HG03139 (cell line): Measurements from ENCODE around the gene DCXR.

ENCODE experiments used
- ATAC-seq: cut with Tn5 transposase; IDR thresholded peaks from one replicate; pipeline ENCODE4 v1.9.1; 2021; ENCODE audit not compliant: unreplicated experiment

Gene DCXR

GRCh38 chr17:82000803-82001570, 36.5 kb downstream of the DCXR start:
- ATAC-seq: no peak

- no peak for ATAC-seq
Observed at GRCh38 chr17:81999976-82000802, 37.3 kb downstream of the DCXR start.

DNA sequence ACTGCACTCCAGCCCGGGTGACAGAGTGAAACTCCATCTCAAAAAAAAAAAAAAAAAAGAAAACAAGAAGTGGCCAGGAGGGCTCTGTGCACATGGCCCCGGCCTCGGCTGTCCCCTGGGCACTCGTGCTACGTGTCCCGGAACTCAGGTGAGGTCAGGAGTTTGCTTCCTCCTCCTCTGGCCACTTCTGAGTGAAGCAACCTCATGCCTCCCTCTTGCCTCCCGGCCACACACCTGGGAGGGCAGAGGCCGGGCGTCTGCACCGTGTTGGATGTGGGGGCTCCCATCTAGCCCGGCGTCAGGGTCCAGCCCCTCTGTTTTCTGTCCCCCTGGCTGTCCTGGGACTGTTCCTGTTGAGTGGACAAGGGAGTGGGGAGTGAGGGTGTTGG, 37.9 kb downstream of the DCXR start:
- no peak for ATAC-seq

DNA sequence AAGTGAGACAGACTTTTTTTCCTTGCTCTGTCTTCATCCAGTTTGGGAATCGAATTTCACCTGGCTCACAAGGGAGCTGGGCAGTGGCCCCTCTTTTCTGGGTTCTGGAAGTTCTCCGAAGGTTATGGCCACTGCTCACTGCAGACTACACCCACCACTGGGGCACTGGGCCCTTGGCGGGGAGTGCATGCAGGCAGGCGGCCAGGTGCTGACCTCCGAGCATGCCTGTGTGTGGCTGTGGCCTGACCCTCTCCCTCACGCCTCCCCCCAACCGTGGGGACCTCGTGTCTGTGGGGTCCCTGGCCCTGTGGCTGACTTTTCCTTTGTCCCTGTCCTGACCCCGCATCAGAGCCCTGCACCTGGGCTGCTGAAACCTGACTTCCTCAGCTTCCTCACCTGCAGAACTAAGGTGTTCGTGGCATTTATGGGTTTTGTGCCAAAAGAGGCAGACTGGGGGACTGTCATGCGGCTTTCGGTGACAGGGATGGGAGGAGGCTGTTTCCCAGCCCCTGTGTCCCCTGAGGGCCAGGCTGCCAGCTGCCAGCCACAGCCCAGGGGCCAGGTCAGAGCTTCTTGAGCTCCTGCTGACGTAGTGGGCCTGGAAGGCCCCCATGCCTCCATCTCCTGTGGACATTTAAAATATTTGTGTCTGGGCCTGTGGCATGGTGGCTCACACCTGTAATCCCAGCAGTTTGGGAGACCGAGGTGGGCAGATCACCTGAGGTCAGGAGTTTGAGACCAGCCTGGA, 38.6 kb downstream of the DCXR start:
- no peak for ATAC-seq

DNA sequence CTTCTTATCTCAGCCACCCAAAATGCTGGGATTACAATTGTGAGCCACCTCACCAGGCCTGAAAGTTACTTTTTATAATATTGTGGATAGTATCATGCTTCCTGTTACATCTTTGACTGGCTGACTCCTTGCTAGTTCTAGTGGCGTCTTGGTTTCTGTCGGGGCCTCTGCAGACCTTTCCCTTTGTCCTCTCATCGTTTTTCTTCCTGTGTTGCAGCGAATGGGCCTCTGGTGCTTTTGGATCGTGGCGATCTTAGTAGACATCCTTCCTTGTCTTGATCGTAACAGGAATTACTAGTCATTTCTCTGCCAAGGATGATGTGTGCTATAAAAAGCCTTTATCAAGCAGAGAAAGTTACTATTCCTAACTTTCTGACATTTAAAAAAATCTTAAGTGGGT, 39.3 kb downstream of the DCXR start:
- ATAC-seq: no peak

GRCh38 chr17:81996757-81997441, 40.6 kb downstream of the DCXR start:
- no peak for ATAC-seq

DNA sequence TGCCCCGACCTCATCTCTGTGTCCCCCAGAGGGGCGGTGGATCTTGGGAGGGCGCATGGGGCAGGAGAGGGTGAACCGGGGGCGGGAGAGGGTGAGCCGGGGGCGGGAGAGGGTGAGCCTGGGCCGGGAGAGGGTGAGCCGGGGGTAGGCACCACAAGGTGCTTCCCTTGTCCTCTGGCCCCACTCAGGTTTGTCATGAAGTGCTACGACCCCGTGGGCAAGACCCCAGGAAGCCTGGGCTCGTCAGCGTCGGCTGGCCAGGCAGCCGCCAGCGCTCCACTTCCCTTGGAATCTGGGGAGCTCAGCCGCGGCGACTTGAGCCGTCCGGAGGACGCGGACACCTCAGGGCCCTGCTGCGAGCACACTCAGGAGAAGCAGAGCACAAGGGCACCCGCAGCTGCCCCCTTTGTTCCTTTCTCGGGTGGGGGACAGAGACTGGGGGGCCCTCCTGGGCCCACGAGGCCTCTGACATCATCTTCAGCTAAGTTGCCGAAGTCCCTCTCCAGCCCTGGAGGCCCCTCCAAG, 41.2 kb downstream of the DCXR start:
- no peak for ATAC-seq

DNA sequence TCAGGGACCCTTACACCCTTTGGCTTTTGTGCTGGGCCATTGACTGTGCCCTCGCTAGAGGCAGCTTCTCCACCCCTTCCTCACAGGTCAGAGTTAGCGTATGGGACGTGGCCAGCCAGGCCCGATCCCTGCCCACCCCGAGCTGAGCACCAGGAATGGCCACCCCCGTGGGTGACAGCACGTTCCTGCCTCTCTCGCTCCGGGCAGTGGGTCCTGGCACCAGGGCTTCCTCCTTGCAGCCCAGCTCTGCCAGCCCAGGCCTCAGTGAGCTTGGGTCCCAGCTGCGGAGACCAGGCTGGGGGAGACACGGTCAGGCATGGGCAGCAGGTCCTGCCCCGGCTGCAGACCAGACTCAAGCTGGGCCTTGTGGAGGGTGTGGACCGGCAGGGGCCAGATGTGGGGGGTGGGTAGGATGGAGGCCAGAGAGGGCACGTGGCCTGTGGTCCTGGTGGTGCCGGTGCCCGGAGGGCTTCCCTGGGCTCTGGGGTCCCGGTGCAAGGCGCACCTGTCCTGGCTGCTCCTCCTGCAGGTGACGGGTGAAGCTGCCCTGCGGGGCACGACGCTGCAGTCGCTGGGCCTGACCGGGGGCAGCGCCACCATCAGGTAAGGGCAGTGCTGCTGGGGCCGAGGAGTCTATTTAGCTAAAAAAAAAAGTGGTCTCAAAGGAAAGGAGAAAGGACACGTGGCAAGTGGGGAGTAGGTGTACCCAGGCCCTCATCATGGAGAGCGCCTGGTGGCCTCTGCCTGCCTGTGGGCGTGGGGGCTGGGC, 41.9 kb downstream of the DCXR start:
- no peak for ATAC-seq

- ATAC-seq: no peak
Observed at GRCh38 chr17:81994593-81995462, 42.7 kb downstream of the DCXR start.

- ATAC-seq: no peak
Observed at GRCh38 chr17:81993729-81994592, 43.5 kb downstream of the DCXR start.

GRCh38 chr17:81992306-81993102, 45.0 kb downstream of the DCXR start:
- ATAC-seq: no peak

- no peak for ATAC-seq
Observed at GRCh38 chr17:81991684-81992305, 45.7 kb downstream of the DCXR start.

DNA sequence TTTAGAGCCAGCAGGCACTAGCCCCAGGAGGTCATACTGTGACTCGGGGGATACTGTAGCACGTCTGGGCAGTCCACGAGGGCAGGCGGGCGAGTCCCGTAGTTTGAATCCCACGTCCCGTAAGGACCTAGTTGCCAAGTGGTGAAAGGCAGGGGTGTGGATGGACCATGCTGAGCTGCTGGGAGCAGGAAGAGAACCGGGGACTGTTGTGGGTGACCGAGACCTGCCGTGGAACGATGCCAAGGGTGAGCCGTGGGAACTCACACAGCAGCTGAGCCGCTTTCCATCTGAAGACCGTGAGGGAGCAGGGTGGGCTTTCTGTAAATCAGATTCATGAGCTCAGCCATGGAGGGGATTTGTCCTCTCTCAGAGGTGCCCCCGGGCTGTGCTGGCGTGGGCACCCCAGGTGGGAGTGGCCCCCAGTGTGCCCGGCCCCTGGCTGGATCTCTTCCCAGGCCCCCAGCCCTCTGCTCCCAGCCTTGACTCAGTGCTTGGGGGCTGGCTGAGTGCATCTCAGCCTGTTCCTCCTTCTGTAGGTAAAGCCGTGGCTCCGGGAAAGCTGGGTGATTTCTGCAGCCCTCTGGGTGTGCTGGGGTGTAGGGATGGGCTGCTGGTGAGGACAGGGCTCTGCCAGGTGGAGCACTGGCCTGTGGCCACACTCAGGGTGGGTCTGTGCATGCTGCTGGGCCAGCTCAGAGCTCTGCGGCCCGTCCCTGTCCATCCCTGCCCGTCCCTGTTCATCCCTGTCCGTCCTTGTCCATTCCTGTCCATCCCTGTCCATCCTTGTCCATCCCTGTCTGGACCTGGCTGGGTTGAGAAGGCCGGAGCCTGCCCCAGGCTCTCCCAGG, 46.4 kb downstream of the DCXR start:
- ATAC-seq: no peak

- ATAC-seq: no peak
Observed at GRCh38 chr17:81987161-81987770, 50.2 kb downstream of the DCXR start.

GRCh38 chr17:81986606-81987005, 50.9 kb downstream of the DCXR start:
- ATAC-seq: no peak
